Endothelial cell of umbilical vein (primary cell): ENCODE measurements around the gene ACAD8. TPM values are rescaled to one million over a fixed set of nuclear protein-coding genes. Genes with fewer than 3 reads are reported as not detected.

Experiments used
- BruUV-seq: library from RNA; stranded (reverse); fragments of 400-500 nt; replicated peaks from 2 replicates; lab custom pipeline; 2021; lab: Mats Ljungman, UMichigan
- CTCF ChIA-PET: fragments of 300-600, 350-600 bp; sonication (Branson Sonifier 250); formaldehyde crosslinking; loops from one replicate; lab custom pipeline; 2021; ENCODE audit warnings: antibody characterized with exemption, inconsistent platforms; lab: Charles Lee
- POLR2A ChIA-PET: fragments of 300-600, 350-600 bp; sonication (Branson Sonifier 250); formaldehyde crosslinking; loops from one replicate; lab custom pipeline; 2021; ENCODE audit warnings: antibody characterized with exemption, inconsistent platforms; lab: Charles Lee
- DNase-seq: peaks from one replicate; pipeline ENCODE4 v3.0.0-alpha.2; 2011; ENCODE audit warnings: low read depth, low spot score
- FAIRE-seq: peaks from 2 replicates; lab custom pipeline; 2011; peaks lifted over from hg19 to GRCh38; lab: Jason Lieb, UNC
- H2AFZ ChIP-seq: 2 replicates; pipeline ENCODE4 v1.6.0; 2012; ENCODE audit warnings: low read depth, low read length, control low read depth, inconsistent platforms
- H3K27ac ChIP-seq: 2 replicates; pipeline ENCODE4 v1.5.1; 2011; ENCODE audit warnings: low read depth, mild to moderate bottlenecking, control low read depth, low read length, moderate library complexity; ENCODE audit not compliant: insufficient read depth
- H3K27me3 ChIP-seq, 2 experiments: 2 replicates each; pipeline versions ENCODE4 v1.6.0 to v1.6.1; 2011; ENCODE audit warnings: low read length in 2 of 2, mixed read lengths in 1 of 2; ENCODE audit not compliant: control insufficient read depth in 2 of 2, insufficient read depth in 2 of 2
- H3K36me3 ChIP-seq, 2 experiments: 2 replicates in 1 of 2; 3 replicates in 1 of 2; pipeline ENCODE4 v1.5.1; 2011; ENCODE audit warnings: low read length in 2 of 2, mild to moderate bottlenecking in 1 of 2, moderate library complexity in 1 of 2; ENCODE audit not compliant: control insufficient read depth in 2 of 2, insufficient read depth in 2 of 2; ENCODE audit errors: extremely low read depth in 1 of 2
- H3K4me1 ChIP-seq: 3 replicates; pipeline ENCODE4 v1.5.1; 2011; ENCODE audit warnings: mild to moderate bottlenecking, low read length; ENCODE audit not compliant: control insufficient read depth, insufficient read depth; ENCODE audit errors: extremely low read depth
- H3K4me2 ChIP-seq: 2 replicates; pipeline ENCODE4 v1.6.1; 2011; ENCODE audit warnings: low read length, control low read depth, mixed read lengths; ENCODE audit not compliant: insufficient read depth
- H3K4me3 ChIP-seq, 3 experiments: fragments of 200-600 bp in 1 of 3; sonication (generic), shearing (Covaris generic) in 1 of 3; replicated peaks in 1 of 3; 2 replicates each; pipeline ENCODE4 v1.5.1; 2011 to 2016; ENCODE audit warnings: control low read depth in 3 of 3, low read length in 3 of 3, mild to moderate bottlenecking in 2 of 3, inconsistent platforms in 1 of 3, low read depth in 1 of 3, moderate library complexity in 1 of 3; ENCODE audit not compliant: insufficient read depth in 1 of 3
- H3K79me2 ChIP-seq: 2 replicates; pipeline ENCODE4 v1.6.0; 2012; ENCODE audit warnings: low read length, inconsistent platforms; ENCODE audit not compliant: control insufficient read depth, insufficient read depth
- H3K9ac ChIP-seq: replicated peaks from 2 replicates; pipeline ENCODE3; 2011; ENCODE audit warnings: low read length, control low read depth; ENCODE audit not compliant: insufficient read depth; ENCODE audit errors: extremely low read depth
- H3K9me1 ChIP-seq: replicated peaks from 3 replicates; pipeline ENCODE4 v1.6.0; 2011; ENCODE audit warnings: mild to moderate bottlenecking, low read length; ENCODE audit not compliant: control insufficient read depth, insufficient read depth; ENCODE audit errors: extremely low read depth
- H3K9me3 ChIP-seq: replicated peaks from 2 replicates; pipeline ENCODE4 v1.5.1; 2012; ENCODE audit warnings: low read length, inconsistent platforms; ENCODE audit not compliant: control insufficient read depth, insufficient read depth
- H4K20me1 ChIP-seq: replicated peaks from 2 replicates; pipeline ENCODE3; 2011; ENCODE audit warnings: mild to moderate bottlenecking, low read length; ENCODE audit not compliant: control insufficient read depth, insufficient read depth; ENCODE audit errors: extremely low read depth
- CTCF ChIP-seq, 2 donors: IDR thresholded peaks; 1 replicate in 1 of 2; 2 replicates in 1 of 2; pipeline ENCODE4 v1.5.1; 2011; ENCODE audit warnings: low read length in 2 of 2, mild to moderate bottlenecking in 2 of 2, moderate library complexity in 2 of 2, control low read depth in 1 of 2, inconsistent platforms in 1 of 2, low read depth in 1 of 2; ENCODE audit not compliant: insufficient read depth in 1 of 2; ENCODE audit errors: extremely low read depth in 1 of 2
- EZH2 ChIP-seq: IDR thresholded peaks from 2 replicates; pipeline ENCODE4 v1.6.1; 2012; ENCODE audit warnings: borderline replicate concordance, low read depth, mild to moderate bottlenecking, moderate library complexity, low read length, inconsistent platforms; ENCODE audit not compliant: severe bottlenecking
- FOS ChIP-seq: IDR thresholded peaks from 2 replicates; pipeline ENCODE4 v1.6.1; 2011; ENCODE audit warnings: mild to moderate bottlenecking, low read length, moderate library complexity, borderline replicate concordance; ENCODE audit not compliant: insufficient read depth
- GATA2 ChIP-seq: IDR thresholded peaks from 2 replicates; pipeline ENCODE4 v1.7.0; 2011; ENCODE audit warnings: low read depth, mild to moderate bottlenecking, moderate library complexity, mixed read lengths, low read length; ENCODE audit not compliant: insufficient read length, insufficient read depth
- JUN ChIP-seq: IDR thresholded peaks from 2 replicates; pipeline ENCODE4 v1.6.1; 2011; ENCODE audit warnings: borderline replicate concordance, low read depth; ENCODE audit not compliant: insufficient read length, insufficient read depth
- MAX ChIP-seq: IDR thresholded peaks from 2 replicates; pipeline ENCODE4 v1.6.1; 2011; ENCODE audit not compliant: insufficient read depth, insufficient read length
- MYC ChIP-seq: IDR thresholded peaks from one replicate; pipeline ENCODE4 v1.6.1; 2011; ENCODE audit warnings: mild to moderate bottlenecking, low read depth, low read length
- POLR2A ChIP-seq: IDR thresholded peaks from 2 replicates; pipeline ENCODE4 v1.6.1; 2012; ENCODE audit warnings: low read depth, mild to moderate bottlenecking, control low read depth, low read length
- POLR2AphosphoS5 ChIP-seq: IDR thresholded peaks from 2 replicates; pipeline ENCODE4 v1.6.1; 2012; ENCODE audit warnings: low read depth, mild to moderate bottlenecking, control low read depth, low read length, moderate library complexity; ENCODE audit not compliant: insufficient read depth
- dilution Hi-C: fragments of 300-500 bp; cut with MboI; formaldehyde crosslinking; loops from one replicate; pipeline ENCODE4 v1.15.0; 2019; ENCODE audit warnings: low sequenced_read_pairs; ENCODE audit not compliant: extremely low pct_ligation_motif_present
- intact Hi-C: fragments of 100-400 bp; cut with micrococcal nuclease; formaldehyde crosslinking; loops from one replicate; pipeline ENCODE4 v1.10.0; 2022
- polyA plus RNA-seq, 4 experiments: library from polyadenylated mRNA; depleted of rRNA in 3 of 4; stranded (reverse) in 3 of 4; unstranded in 1 of 4; fragments of >200 nt; gene quantifications; 2 replicates each; pipeline versions ENCODE4 v1.2.1 to v1.2.3, GENCODE V29; 2011 to 2012; ENCODE audit warnings: missing spikeins in 1 of 4
- total RNA-seq: library from RNA; stranded (reverse); gene quantifications from 2 replicates; pipeline ENCODE4 v1.2.3, GENCODE V29; 2021

ACAD8 gene
- total and polyA plus RNA-seq, 2 donors (not counting 3 experiments of a cell fraction or from before 2014, with no cell fraction given), result 22.9 to 29.0 TPM

GRCh38 chr11:134246100-134246499 lies 7.3 kb upstream of the ACAD8 start:
- intact Hi-C loops, result no loop called here
- peaks cover 5 to 54% of the 10 kb centered on the region in 2 experiments for H3K36me3 ChIP-seq
- no peaks in the 10 kb centered on the region for H3K9me3 ChIP-seq
- H2AFZ ChIP-seq, result no peak overlapping the region
- CTCF ChIA-PET, result interaction anchor here (1.0 kb wide), 1 partner anchor 196 kb away, joined by 3 read pairs; no protein-coding TSS in a partner anchor
- H4K20me1 ChIP-seq, result no peaks in the 10 kb centered on the region
- H3K27me3 ChIP-seq, result no peaks in the 10 kb centered on the region
- FAIRE-seq, result no peak
- no peaks in the 10 kb centered on the region for H3K4me1 ChIP-seq
- H3K79me2 ChIP-seq, result no peaks in the 10 kb centered on the region
- POLR2A ChIA-PET, result no interaction called here
- dilution Hi-C loops, result no loop called here
- BruUV-seq, result no TSS peak
- no peak overlapping the region for H3K4me3 ChIP-seq
- H3K9me1 ChIP-seq, result no peaks in the 10 kb centered on the region
- no peak overlapping the region for H3K9ac ChIP-seq
- no peak for DNase-seq
- TF ChIP-seq JUN (no peak), POLR2AphosphoS5 (no peak), CTCF (IDR thresholded peaks at IDR 0.05; ENCODE audit: extremely low read depth in 1 of 2, insufficient read depth in 1 of 2, low read depth in 1 of 2, low read length in 2 of 2) (no peak)
- no peak overlapping the region for H3K4me2 ChIP-seq
- no peak overlapping the region for H3K27ac ChIP-seq

DNA sequence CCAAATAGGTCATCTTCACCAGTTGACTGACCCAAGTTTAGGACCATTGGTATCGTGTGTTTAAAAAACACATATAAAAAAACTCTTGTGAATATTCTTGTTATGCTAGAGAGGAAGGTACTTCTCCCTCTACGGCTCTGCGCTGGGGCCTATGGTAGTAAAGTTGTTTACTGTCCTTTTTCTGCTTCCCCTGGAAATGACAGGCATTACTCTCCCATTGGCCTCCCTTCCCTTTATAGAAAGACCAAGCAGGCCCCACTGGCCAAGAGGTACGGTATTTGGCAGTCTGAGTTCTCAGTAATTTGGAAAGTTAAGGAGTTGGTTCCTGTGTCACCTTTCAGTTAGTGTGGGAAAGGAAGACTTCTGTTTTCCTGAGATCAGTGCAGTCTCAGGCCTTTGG lies 6.7 kb upstream of the ACAD8 start:
- Histone ChIP-seq H3K27me3 (no peaks in the 10 kb centered on the region), H3K79me2 (no peaks in the 10 kb centered on the region), H3K4me2 (no peak overlapping the region), H3K4me3 (no peak overlapping the region), H3K36me3 (peaks cover 5 to 48% of the 10 kb centered on the region in 2 experiments), H2AFZ (no peak overlapping the region), H3K9ac (no peak overlapping the region), H3K27ac (no peak overlapping the region), H3K9me1 (no peaks in the 10 kb centered on the region), H3K9me3 (no peaks in the 10 kb centered on the region), H4K20me1 (no peaks in the 10 kb centered on the region), H3K4me1 (no peaks in the 10 kb centered on the region)
- FAIRE-seq (no peak), DNase-seq (no peak)
- intact Hi-C loops (no loop called here), dilution Hi-C loops (no loop called here)
- TF ChIP-seq GATA2, result no peak
- TF ChIP-seq MAX, result no peak
- TF ChIP-seq MYC, result no peak
- no peak for TF ChIP-seq POLR2A
- no peak for TF ChIP-seq POLR2AphosphoS5
- TF ChIP-seq FOS, result no peak
- no peak for TF ChIP-seq CTCF (IDR thresholded peaks at IDR 0.05; ENCODE audit: extremely low read depth in 1 of 2, insufficient read depth in 1 of 2, low read depth in 1 of 2, low read length in 2 of 2)
- TF ChIP-seq JUN, result no peak
- TF ChIP-seq EZH2, result no peak
- BruUV-seq, result no TSS peak
- POLR2A ChIA-PET, result no interaction called here
- CTCF ChIA-PET, result no interaction called here
